Right atrium auricular region (tissue), 2 donors: ENCODE measurements around the gene SLC25A21. TPM values are rescaled to one million over a fixed set of nuclear protein-coding genes. Genes with fewer than 3 reads are reported as not detected.

Experiments used
- DNase-seq: peaks from one replicate; pipeline ENCODE4 v3.0.0-alpha.2; 2019; ENCODE audit warnings: low spot score
- H3K27ac ChIP-seq, 2 donors: fragments of 200-600 bp; sonication (generic); 1 replicate in 1 of 2; 2 replicates in 1 of 2; pipeline ENCODE4 v1.5.1; 2016 to 2019
- H3K27me3 ChIP-seq, 2 donors: fragments of 200-600 bp; sonication (generic); one replicate each; pipeline versions ENCODE4 v1.5.1 to v1.6.0; 2017 to 2019
- H3K36me3 ChIP-seq: fragments of 200-600 bp; sonication (generic); one replicate; pipeline ENCODE4 v1.5.1; 2016
- H3K4me1 ChIP-seq, 2 donors: fragments of 200-600 bp; sonication (generic); one replicate each; pipeline versions ENCODE4 v1.5.1 to v1.6.0; 2017 to 2019
- H3K4me3 ChIP-seq, 2 donors: fragments of 200-600 bp; sonication (generic); 1 replicate in 1 of 2; 2 replicates in 1 of 2; pipeline ENCODE4 v1.5.1; 2017 to 2019; ENCODE audit warnings: mild to moderate bottlenecking in 1 of 2, moderate library complexity in 1 of 2
- H3K9me3 ChIP-seq, 2 donors: fragments of 200-600 bp; sonication (generic); one replicate each; pipeline ENCODE4 v1.5.1; 2019
- CTCF ChIP-seq, 2 donors: fragments of 200-600 bp; sonication (generic); IDR thresholded peaks; one replicate each; pipeline ENCODE4 v1.5.1; 2019; ENCODE audit warnings: antibody characterized with exemption in 2 of 2
- total RNA-seq, 2 donors: library from RNA; depleted of rRNA; stranded (reverse); fragments of >200 nt; gene quantifications; one replicate each; pipeline ENCODE4 v1.1.0, GENCODE V29; 2016

The SLC25A21 gene
- total RNA-seq, 2 donors from 2014 or later: 0.55 to 0.93 TPM

DNA sequence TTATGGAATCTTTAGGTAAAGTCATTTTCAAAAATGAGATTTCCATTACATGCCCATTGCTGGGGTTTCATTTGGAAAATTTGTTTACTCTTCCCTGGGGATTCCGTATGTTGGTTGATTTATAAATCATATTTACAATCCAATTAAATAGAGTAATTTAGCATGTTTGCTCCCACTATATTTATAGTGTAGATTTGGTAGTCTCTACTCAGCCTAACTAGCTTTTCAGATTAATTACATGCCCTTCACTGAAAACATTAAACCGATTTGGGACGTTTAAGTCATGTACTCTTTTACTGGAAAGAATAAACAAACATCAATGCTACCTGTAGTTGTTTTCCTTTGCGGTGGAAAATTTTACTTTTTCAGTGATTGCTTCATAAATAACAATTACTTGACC is 500.3 kb downstream of the SLC25A21 start:
- H3K9me3 ChIP-seq: peaks cover 0 to 4% of the 10 kb centered on the region in 2 donors
- TF ChIP-seq CTCF (IDR thresholded peaks at IDR 0.05): no peak
- H3K27me3 ChIP-seq: peaks cover 14 to 18% of the 10 kb centered on the region in 2 donors
- H3K4me1 ChIP-seq: peaks cover 0 to 1% of the 10 kb centered on the region in 2 donors
- H3K36me3 ChIP-seq: no peaks in the 10 kb centered on the region
- no peak for DNase-seq
- H3K27ac ChIP-seq: no peak overlapping the region
- H3K4me3 ChIP-seq: no peak overlapping the region

- Histone ChIP-seq H3K27me3 (peaks cover 23 to 27% of the 10 kb centered on the region in 2 donors), H3K36me3 (no peaks in the 10 kb centered on the region), H3K4me1 (peaks cover 0 to 11% of the 10 kb centered on the region in 2 donors)
Measured at GRCh38 chr14:36671149-36671548, 501.3 kb downstream of the SLC25A21 start.

DNA sequence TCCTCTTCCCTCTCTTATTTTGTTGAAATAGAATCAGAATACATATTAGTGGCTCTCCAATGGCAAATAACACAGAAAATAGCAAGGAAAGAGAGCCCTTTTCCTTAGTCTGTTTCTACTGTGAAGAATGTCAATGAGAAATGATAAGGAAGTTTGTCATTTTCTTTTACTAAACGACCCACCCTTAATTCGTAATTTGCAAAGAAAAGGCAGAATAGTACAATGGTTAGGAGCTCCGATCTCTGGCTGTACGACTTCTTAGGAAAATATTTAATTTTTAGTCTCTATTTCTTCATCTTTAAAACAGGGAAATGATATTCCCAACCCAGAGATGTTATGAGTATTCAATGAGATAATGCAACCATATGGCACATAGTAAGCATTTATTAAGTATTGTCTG is 504.7 kb downstream of the SLC25A21 start:
- peaks cover 53 to 55% of the 10 kb centered on the region in 2 donors for H3K27me3 ChIP-seq
- peaks cover 0 to 4% of the 10 kb centered on the region in 2 donors for H3K9me3 ChIP-seq
- no peak overlapping the region for H3K27ac ChIP-seq
- DNase-seq: no peak
- H3K36me3 ChIP-seq: no peaks in the 10 kb centered on the region
- no peak for TF ChIP-seq CTCF (IDR thresholded peaks at IDR 0.05)
- H3K4me3 ChIP-seq: no peak overlapping the region
- peaks cover 0 to 27% of the 10 kb centered on the region in 2 donors for H3K4me1 ChIP-seq

More at GRCh38 chr14:36671149-36671548, 501.3 kb downstream of the SLC25A21 start:
- H3K4me3 ChIP-seq: no peak overlapping the region
- peaks cover 0 to 4% of the 10 kb centered on the region in 2 donors for H3K9me3 ChIP-seq
- no peak for TF ChIP-seq CTCF (IDR thresholded peaks at IDR 0.05)
- no peak overlapping the region for H3K27ac ChIP-seq
- DNase-seq: no peak

GRCh38 chr14:36666416-36667206 is 505.8 kb downstream of the SLC25A21 start:
- Histone ChIP-seq H3K4me1 (peaks cover 0 to 38% of the 10 kb centered on the region in 2 donors), H3K27ac (no peak overlapping the region), H3K9me3 (peaks cover 0 to 4% of the 10 kb centered on the region in 2 donors), H3K27me3 (peaks cover 63% of the 10 kb centered on the region in 2 donors), H3K4me3 (no peak overlapping the region), H3K36me3 (no peaks in the 10 kb centered on the region)
- TF ChIP-seq CTCF (IDR thresholded peaks at IDR 0.05): no peak
- DNase-seq: no peak

DNA sequence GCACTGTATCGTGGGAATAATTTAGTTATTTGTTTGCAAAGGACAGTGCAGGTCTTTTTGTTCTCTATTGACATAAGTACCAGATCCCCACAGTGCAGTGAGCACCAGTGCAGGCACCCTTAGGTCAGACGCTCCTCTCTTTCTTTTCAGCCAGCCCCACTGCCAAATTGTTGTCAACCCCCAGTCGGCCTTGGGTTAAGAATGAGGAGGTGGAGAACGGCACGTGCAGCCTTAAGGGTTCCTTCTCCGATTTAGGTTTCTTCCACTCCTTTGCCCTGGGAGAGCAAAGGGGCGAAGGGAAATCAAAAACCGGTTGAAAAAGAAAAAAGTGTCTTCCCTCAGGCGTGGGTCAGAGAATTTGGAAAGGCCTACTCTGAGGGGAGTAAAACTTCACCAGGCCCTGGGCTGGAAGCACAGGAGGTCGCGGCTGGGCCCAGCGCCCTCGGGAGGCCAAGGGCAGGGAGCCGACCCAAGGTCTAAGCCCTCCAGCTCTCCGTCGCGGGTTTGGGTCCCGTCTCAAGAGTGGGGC is 506.5 kb downstream of the SLC25A21 start:
- Histone ChIP-seq H3K9me3 (peaks cover 0 to 4% of the 10 kb centered on the region in 2 donors), H3K4me1 (peaks cover 0 to 44% of the 10 kb centered on the region in 2 donors), H3K27me3 (peaks cover 69% of the 10 kb centered on the region in 2 donors), H3K4me3 (no peak overlapping the region), H3K27ac (no peak overlapping the region), H3K36me3 (no peaks in the 10 kb centered on the region)
- DNase-seq: no peak
- no peak for TF ChIP-seq CTCF (IDR thresholded peaks at IDR 0.05)
